ENCODE measurements around the gene ST6GALNAC1.

Gene ST6GALNAC1

GRCh38 chr17:76676629-76677028, 33.1 kb upstream of the ST6GALNAC1 start:
- DNase-seq (ENCODE audit: low read depth), result no peak

GRCh38 chr17:76675648-76676047, 32.1 kb upstream of the ST6GALNAC1 start:
- DNase-seq (ENCODE audit: low read depth), result no peak

GRCh38 chr17:76674600-76674999, 31.0 kb upstream of the ST6GALNAC1 start:
- no peak for DNase-seq (ENCODE audit: low read depth)

DNA sequence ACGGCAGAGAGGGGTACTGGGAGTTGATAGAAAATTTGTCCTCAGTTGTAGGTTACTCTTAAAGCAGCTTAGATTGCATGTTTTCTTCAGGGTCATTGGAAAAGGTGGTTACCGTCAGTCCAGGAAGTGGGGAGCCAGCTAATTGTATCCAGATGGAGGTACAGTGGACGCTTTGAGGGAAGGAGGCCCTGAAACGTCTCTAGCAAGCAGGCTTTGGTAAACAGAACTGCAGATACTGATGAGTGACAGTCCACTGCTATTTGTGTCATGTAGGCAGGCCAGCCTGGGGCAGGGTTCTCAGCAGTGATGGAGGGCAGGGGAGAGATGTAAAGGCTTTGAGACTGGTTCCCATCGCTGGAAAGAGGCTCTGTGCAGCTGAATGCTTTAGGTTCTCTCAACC, 30.2 kb upstream of the ST6GALNAC1 start:
- no peak for DNase-seq (ENCODE audit: low read depth)

DNA sequence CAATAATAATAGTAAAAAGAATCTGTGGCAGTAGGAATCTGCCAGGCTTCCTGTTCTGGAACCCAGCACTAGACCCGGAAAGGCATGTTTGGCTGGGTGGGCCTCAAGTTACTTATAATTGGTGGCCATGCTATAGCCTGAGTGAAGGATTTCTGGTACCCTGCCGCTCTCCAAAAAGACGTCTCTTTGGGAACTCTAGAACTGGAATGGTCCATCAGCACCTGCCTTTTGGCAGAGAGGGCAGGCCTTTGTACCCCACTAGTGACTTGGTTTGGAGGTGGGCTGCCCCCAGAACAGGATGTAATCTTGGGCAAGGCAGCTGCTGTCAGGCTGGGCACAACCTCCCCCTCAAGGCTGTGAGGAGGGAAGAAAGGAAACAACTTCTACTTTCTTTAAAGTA, 29.3 kb upstream of the ST6GALNAC1 start:
- DNase-seq (ENCODE audit: low read depth), result no peak

- DNase-seq (ENCODE audit: low read depth), result no peak
Observed at GRCh38 chr17:76672270-76672851, 28.8 kb upstream of the ST6GALNAC1 start.

DNA sequence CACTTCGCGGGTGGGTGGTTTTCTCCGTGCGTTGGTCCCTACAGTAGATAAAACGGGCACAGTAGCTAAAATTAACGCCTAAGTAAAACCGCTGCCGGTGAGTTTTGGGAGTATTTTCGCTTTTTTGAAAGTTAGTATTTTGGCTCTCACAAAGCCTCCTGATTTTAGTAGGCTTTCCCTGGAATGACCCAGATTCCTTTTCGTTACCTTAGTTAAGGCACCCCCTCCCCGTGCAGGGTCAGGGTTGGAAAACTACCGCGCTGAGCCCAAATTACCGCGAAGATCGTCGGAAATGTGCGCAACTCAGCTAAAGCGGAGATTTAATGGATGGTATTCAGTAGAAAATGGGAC, 28.3 kb upstream of the ST6GALNAC1 start:
- no peak for DNase-seq (ENCODE audit: low read depth)

DNA sequence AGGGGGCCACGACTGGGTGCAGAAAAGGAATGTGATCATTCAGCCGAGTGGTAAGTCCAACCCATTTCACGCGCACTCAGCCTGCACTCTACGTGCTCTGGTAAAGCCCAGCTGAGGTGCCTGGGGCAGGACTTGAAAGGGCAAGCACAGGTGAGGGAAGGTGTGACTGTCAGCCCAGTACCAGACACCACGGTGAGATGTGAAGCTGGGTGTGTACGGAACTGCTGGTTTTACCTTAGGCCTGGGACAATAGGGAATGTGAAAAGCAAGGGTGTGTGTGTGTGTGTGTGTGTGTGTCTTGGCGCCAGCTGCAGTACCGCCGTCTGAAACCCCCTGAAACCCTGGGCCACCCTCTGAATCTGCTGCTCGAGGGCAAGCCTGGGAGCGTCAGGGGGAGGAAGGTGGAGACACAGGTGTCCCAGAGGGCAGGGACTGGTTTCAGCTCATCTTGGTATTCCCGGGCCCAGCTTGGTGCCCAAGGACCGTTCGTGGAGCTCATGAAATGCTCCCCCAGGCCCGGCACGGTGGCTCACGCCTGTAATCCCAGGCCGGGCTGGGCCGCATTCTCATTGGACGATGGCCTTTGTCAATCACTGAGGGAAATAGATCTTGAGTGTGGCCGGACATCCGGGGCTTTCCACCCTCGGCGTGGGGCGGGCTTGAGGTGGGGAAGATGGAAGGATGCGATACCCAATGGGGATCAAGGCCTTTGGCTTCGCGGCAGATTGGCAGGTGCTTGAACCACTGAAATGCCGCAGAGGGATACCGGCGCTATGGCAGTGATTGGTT, 27.8 kb upstream of the ST6GALNAC1 start:
- peak; percentile 100 for DNase-seq (ENCODE audit: low read depth)

DNA sequence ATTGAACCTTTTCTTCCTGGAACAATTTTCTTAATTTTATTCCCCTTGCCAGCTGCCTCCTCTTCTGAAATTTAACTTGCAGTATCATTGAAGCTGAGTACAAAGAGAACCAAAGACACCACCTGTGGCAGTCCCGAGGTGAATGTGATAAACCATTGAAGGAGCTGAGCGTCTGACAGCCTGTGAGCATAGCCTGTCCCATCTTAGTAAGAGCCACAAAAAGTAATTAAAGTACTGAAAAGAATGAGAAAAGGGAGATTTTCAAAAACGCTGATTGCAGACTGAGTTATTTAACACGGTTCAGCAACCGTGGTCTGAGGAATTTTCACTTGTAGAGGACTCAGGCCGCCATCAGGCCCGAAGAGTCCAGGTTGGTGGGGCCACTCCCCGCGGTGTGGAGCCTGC, 27.2 kb upstream of the ST6GALNAC1 start:
- DNase-seq (ENCODE audit: low read depth), result no peak

DNA sequence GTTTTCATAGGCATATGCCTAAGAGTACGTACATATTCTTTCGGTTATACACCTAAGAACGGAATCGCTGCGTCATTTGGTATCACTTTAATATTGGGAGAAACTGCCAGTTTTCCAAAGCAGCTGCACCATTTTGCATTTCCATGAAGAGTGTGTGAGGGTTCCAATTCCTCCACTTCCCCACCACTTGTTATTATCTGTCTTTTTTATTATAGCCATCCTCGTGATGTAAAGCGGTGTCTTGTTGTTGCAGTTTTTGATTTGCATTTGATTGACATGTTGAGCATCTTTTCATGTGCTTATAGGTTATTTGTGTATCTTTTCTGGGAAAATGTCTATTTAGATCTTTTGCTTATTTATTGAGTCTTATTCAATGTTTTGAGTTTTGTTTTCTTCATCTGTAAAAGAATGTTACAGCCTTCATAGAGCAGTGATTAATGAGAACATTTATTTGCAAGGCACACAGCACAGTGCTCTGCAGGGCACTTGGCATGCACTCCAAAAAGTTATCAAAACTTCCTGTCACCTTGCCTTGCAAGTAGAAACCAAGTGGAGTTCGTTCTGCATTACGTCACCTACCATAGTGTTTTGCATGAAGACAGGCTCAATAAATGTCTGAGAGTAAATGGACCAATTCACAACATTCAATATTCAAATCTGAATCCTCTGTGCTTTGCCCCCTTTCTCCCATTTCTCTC, 26.6 kb upstream of the ST6GALNAC1 start:
- DNase-seq (ENCODE audit: low read depth), result no peak

DNA sequence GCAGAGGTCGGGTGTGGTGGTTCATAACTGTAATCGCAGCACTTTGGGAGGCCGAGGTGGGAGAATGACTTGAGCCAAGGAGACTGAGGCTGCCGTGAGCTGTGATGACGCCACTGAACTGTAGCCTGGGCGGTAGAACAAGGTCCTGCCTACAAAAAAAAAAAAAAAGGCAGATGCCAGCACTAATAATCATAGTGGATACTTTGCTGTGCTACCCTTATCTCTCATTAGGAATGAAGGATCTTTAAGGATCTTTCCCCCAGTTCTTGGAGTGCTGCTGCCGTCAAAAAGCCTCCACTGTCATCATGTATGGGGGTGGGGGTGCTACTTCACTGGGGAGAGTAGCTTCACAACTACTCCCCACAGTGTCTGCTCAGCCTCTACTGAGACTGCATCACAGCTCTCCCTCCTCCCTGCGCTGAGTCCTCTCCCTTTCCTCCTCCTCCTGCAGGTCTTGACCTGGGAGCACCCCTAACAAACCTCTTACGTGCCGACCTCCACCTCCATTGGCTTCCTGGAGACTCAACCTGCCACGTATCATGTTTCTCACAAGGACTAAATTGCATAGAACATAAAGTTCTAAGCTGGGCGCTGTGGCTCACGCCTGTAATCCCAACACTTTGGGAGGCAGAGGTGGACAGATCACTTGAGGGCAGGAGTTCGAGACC, 24.4 kb upstream of the ST6GALNAC1 start:
- DNase-seq (ENCODE audit: low read depth), result no peak

- DNase-seq (ENCODE audit: low read depth), result no peak
Observed at GRCh38 chr17:76667491-76667755, 23.9 kb upstream of the ST6GALNAC1 start.

DNA sequence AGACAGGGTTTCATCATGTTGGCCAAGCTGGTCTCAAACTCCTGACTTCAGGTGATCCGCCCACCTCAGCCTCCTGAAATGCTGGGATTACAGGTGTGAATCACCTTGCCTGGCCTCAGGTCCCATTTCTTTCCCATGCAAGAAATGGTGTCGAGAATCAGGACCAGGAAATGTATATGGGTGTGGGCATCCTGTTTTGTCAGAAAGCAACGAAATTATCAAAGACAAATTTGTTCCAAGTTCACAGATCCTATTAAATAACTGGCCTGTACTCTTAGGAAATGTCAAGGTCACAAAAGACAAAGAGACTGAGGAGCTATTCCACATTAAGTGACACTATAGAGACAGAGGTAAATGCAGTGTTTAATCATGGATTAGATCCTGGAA, 17.1 kb upstream of the ST6GALNAC1 start:
- no peak for DNase-seq (ENCODE audit: low read depth)

- no peak for DNase-seq (ENCODE audit: low read depth)
Observed at GRCh38 chr17:76659928-76660655, 16.5 kb upstream of the ST6GALNAC1 start.

- DNase-seq (ENCODE audit: low read depth), result no peak
Observed at GRCh38 chr17:76658242-76658662, 14.7 kb upstream of the ST6GALNAC1 start.

- no peak for DNase-seq (ENCODE audit: low read depth)
Observed at GRCh38 chr17:76657505-76658241, 14.1 kb upstream of the ST6GALNAC1 start.

DNA sequence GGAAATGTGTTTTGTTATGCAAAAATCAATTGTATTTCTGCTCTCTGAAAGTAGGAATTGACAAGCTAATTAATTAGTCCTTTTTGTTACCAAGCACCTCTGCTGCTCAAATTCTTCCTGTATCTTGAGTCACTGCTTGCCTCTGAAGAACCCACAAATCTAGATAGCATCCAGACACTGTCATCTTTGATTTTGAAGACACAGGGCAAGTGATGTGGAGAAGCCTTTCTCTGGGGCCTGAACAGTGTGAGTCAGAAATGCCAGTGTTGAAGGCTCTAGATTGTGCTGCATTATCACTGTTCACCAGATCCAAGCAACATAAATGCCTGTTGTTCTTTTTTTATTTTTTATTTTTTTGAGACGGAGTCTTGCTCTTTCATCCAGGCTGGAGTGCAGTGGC, 10.9 kb upstream of the ST6GALNAC1 start:
- DNase-seq (ENCODE audit: low read depth), result no peak

- no peak for DNase-seq (ENCODE audit: low read depth)
Observed at GRCh38 chr17:76650504-76650903, 6.9 kb upstream of the ST6GALNAC1 start.

- no peak for DNase-seq (ENCODE audit: low read depth)
Observed at GRCh38 chr17:76646712-76647111, 3.2 kb upstream of the ST6GALNAC1 start.

DNA sequence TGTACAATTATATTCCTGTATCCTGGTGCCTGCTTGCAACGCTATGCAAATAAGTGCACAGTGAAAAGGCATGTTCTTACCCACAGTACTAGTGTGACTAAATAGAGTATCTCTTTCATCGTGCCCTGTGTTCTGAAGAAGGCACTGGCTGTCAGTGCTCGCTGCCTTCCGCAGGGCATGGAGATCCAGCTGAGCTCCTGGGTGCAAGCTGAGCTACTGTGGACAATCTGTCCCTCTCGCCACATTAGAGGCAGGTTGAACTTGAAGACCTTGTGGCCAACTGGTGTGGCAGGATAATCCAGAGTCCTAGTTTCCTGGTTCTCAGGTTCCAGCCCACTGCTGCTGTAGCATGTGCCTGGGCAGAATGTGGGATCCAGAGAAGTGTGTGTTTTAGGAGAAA, 1.9 kb upstream of the ST6GALNAC1 start:
- no peak for DNase-seq (ENCODE audit: low read depth)

DNA sequence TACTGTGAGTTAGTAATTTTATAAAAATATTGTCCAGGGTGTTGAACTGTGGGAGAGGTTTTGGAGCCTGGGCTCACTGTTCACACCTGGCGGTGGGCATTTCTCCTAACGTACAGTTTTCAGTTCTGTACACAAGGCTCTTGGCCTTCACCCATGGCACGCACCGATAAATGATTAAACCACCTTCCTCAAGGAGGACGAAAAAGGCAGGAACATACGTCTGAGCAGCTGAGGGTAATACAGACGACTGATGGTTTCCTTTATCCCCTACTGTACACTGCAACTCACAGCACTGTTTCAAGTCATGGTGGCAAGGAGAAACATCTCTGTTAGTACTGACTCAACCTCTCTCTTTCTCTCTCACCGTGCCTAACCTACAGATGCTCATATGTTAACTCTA, 1.4 kb upstream of the ST6GALNAC1 start:
- no peak for DNase-seq (ENCODE audit: low read depth)

DNA sequence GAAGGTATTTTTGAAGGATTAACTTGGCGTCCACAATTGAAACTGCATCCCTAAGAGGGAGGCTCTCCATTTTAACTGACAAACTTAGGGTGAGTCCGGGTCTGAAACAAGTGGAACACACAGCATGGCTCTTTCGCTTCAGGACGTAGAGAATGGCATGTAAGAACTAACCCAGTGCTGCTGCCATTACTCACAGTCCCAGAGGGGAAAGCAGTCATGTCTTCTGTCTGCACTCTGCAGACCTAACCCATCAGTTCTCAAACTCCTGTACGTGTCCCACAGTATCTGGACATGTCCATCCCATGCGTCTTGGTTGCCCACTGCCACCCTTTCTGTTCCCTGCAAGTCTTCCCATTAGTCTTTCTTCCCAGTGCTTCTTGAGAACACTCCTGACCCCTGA, 563 bp downstream of the ST6GALNAC1 start:
- no peak for DNase-seq (ENCODE audit: low read depth)

Measured in non-pigmented ciliary epithelial cell (primary cell).